Measurements from ENCODE around the gene CXCR3.

Gene CXCR3

DNA sequence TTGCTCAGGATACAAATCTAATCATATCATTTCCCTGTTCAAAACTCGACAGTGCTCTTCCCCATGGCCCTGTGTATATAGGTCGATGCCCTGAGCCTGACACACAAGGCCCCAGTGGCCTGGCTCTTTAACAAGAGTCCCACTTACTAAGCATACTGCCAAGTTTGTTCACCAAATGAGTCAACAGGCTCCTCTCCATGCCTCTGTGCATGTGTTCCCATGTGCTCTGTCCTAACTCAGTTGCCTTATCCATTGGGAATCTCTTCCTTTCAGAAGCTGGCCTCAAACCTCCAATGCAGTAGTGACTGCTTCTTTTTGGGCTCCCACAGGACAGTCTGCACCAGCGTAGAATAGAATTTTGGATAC is 18.9 kb upstream of the CXCR3 start:
- no peak for DNase-seq (ENCODE audit: low read depth in 3 of 3, low spot score in 1 of 3)

DNA sequence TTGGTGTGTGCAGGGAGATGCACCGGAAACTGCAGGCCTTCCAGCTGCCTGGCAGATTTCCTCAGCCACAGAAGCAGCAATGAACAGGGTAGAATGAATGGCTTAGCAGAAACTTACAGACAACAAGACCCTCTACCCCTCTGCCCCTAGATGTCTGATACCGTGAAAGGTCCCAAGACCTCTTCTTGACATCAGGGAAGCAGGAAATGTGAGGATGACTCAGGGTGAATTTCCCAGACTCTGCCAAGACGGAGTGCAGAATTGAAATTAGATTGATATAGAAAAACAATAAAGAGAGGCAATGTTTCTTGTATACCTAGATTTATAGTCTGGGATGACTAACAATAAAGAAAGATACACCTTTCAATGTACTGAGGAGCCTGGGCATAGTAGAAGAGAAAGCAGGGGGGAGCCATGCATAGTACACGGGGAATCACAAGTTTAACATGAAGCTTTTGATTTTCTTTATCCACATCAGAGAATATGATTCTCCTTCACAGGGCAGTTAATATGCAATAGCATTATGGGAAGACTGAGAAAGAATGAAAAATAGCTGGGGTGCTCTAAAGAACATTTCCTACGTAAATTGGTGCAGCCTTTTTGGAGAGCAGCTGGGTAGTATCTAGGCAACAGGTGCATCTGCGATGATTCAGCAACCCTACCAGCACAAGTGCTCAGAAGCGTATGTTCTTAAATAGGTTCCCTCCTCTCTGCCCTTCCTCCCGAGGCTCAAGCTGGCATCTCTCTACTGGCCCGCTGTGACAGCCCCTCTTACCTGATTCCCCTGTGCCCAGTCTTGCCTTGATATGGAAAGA is 18.3 kb upstream of the CXCR3 start:
- no peak for DNase-seq (ENCODE audit: low read depth in 3 of 3, low spot score in 1 of 3)

DNA sequence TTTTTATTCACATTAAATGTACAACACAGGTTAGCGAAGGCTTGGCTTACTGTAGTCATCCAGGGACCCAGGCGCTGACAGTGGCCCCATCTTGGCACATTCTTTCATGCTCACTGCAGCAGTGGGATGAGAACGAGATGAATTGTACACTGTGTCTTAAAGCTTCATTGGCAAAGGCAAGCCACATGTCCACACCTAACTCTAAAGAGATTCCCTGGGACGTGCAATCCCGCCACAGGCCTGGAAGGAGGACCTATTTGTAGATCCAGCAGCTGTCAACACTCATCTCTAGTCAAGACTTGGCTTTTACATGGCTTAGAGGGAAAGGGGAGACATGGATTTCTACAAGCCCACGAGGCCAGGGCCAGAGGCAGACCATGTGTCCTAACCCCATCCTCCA is 16.1 kb upstream of the CXCR3 start:
- DNase-seq (ENCODE audit: low read depth in 3 of 3, low spot score in 1 of 3): no peak

DNA sequence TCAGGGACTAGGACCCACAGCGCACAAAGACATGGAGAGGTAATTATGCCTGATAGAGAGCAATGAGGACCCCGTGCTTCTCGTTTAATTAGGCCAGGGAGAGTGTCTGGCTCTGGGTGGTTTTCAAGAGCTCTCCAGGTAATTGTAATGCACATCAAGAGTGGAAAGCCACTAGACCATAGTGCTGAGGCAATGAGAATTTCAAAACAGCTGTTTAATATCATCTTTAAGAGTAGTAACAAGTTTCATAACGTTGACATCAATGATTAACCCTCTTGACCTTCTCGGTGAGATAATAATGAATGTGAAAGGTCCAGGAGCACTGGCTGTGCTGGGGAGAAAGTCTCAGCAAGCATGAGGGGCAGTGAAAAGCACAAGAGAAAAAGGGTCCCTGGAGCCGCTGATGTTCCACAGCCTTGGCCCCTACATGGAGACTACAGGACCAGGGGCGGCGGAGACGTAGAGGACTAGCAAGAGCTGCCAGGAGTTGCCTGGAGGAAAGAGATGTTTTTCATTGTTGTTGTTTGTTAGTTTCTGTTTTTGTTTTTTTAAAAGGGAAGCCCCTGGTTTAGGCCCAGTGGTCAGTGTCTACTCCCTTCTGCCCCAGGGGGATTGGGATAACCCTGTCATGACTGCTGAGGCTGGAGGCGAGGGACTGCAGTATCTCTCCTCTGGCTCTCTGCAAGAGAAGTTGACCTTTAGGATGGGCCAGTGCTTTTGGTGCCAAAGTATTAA is 14.8 kb upstream of the CXCR3 start:
- DNase-seq (ENCODE audit: low read depth in 3 of 3, low spot score in 1 of 3): no peak

DNA sequence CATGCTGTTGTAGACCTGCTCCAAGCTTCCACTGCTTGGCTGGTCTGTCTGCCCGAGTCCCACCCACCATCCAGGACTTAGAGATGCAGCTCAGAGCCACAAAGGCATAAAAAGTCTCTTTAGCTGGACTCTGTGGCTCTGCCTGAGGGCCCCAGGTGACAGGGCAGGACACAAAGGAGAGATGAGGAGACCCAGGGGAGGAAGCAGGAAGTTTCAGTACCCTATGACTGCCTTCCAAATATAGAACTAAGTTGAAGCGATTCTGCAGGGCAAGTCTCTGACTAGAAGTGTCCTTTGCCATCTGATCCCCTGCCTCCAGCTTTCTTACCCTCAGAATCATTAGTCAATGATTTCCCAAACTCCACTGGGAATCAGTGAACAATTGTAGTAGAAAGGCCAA is 11.2 kb upstream of the CXCR3 start:
- no peak for DNase-seq (ENCODE audit: low read depth in 3 of 3, low spot score in 1 of 3)

DNA sequence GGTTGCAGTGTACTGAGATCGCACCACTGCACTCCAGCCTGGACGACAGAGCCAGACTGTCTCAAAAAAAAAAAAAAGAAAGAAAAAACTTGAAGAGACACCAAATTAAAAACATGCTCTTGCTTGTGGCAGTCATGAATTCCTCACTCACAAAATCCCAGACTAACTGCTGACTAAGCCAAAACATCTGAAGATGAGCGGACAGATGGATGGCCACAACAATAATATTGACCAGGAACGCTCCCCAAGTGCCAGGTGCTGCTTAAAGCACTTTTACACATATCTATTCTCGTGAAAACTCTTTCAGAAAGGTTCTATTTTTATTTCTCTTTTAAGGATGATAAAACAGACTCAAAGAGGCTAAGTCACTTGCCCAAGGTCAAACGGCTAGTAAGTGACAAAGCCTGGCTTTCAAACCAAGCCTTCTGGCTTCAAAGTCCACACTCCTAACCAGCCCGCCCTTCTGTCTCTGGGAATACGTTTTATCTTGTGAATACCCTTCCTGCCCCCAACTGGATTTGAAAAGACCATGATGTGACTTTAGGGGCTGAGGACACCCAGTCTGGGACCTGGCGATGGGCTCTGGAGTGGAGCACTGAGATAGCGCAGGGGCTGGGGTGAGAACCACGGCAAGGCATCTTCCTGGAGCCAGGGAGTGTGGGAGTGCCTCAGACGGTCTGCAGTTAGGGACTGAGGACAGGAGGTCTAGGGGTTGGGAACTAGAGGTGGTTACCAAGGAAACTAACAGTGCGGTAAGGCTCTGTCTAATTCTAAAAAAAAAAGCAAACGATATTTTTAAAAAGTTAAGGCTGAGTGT is 9.5 kb upstream of the CXCR3 start:
- no peak for DNase-seq (ENCODE audit: low read depth in 3 of 3, low spot score in 1 of 3)

DNA sequence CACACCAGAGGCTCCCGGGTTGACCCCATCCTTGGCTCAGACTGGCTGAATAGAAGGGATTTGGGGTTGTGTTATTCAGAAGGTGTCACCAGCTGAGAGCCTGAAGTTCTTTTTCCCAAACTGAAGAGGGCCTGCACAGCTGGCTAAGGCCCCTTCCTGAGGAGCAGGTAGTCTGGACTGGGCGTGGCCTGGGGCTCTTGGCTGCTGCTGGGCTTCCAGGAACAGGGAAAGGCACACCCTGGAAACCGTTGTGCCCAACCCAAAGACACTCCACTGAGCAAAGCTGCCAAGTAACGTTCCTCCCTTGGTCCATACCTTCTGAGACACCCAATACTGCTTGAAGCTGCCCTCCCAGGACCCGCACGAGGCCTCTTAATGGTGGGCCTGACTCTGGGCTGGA is 8.3 kb upstream of the CXCR3 start:
- no peak for DNase-seq (ENCODE audit: low read depth in 3 of 3, low spot score in 1 of 3)

DNA sequence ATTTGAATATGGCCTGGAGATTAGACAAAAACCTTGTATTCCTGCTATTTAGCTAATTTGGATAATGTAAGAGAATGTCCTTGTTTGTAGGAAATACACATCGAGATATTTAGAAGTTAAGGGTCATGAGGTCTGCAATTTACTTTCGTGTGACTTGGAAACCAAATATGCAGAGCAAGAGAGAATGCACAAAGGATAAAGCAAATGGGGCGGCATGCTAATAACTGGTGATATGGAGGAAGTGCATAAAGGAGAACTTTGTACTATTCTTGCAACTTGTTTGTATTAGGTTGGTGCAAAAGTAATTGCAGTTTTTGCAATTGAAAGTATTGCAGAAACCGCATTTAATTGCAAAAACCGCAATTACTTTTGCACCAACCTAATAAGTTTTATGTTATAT is 7.2 kb upstream of the CXCR3 start:
- no peak for DNase-seq (ENCODE audit: low read depth in 3 of 3, low spot score in 1 of 3)

DNA sequence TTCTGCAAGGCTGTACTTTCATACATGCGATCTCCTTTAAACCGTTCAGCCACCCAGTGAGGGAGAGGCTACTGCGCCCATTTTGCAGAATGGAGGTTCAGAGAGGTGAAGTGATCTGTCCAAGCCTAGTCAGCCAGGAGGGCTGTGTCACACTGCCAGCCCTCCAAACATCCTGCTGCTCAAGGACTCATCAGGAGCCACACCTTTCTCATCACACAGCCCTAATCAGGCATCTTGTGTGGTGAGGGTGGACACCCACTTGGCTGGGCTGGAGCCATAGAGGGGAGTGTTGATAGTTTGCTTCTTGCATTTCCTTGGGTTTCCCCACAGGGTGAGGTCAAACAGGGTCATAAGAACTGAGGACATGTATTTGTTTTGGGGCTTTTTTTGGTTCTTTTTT is 5.4 kb upstream of the CXCR3 start:
- DNase-seq (ENCODE audit: low read depth in 3 of 3, low spot score in 1 of 3): no peak

DNA sequence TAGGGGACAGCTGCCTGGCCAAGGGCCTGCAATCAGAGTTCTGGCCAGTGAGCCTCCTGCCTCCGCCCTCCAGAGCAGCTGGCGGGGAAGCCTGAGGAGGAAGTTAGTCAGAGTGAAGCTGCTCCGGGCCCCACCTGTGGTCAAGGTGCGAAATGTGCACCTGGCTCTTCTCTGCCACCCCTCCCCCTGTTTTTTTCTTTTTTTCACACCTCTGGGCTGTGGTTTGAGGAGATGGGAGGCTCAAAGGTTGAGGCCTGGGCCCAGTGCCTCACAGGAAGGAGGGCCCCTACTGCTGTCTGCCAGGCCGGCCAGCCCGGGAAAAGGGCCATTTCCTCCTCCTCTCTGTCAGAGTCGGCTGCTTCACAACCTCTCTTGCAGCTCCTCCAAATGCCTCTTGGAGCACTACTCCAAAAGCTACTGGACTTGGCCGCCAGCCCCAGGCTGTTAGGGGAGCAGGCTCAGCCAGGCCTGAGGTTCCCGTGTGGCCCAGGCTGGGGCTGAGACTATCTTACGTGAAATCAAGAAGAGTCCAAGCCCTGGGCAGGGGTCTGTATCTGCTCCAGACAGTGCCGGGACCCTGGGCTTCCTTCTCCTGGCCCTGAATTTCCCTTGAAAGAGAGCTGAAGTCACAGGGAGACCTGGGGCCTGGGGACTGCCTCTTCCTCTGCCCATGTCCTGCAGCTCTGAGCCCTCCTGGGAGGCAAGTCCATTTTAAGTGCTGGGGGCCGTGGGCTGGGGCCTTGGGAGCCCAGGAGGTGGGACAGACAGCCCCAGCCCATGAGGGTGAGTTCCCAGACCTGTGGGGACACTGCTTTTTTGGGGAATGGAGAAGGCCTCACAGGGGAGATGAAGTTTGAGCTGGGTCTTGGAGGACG is 4.5 kb upstream of the CXCR3 start:
- peak in 2 of 3 donors; percentile 32 to 35 for DNase-seq (ENCODE audit: low read depth in 3 of 3, low spot score in 1 of 3)

DNA sequence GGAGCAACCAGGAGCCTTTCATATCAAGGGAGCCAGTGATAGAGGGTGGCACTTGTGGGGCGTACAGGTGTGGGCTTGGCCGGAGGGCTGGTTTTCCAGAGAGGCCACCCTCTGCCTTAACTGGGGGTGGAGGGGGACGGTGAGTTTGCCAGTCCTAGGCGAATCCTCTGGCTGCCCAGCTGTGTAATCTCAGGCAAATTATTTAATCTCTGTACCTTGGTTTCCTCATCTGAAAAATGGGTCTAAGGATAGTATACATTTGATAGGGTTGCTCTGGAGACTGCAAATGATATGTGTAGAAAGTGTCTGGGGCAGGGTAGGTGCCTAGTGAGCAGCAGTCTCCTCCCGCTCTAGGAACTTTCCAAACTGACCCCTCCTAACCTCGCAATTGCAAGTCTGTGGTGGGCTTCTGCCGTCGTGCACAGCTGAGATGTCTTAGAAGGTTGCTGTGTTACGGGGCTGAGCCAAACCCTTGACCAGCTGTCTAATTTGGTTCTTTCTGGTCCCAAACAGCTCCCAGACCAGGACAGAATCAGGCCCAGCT is 3.8 kb upstream of the CXCR3 start:
- DNase-seq (ENCODE audit: low read depth in 3 of 3, low spot score in 1 of 3): no peak

DNA sequence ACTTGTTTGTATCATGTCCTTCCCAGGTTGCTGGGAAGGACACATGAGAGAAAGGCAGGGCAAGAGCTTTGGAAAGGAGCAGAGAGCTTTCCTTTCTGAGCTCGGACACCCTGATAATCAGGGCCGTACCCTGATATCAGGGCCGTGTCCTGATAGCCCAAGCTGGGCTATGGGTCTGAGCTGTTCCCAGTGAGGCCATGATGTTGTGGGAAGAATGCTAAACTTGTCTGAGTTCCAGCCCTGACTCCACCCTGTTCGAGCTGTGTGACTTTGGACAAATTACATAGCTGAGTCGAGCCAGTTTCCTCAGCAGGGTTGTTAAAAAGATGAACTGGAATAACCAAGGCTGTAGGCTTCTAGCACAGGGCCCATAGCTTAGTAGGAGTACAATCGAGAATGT is 3.3 kb upstream of the CXCR3 start:
- DNase-seq (ENCODE audit: low read depth in 3 of 3, low spot score in 1 of 3): no peak

DNA sequence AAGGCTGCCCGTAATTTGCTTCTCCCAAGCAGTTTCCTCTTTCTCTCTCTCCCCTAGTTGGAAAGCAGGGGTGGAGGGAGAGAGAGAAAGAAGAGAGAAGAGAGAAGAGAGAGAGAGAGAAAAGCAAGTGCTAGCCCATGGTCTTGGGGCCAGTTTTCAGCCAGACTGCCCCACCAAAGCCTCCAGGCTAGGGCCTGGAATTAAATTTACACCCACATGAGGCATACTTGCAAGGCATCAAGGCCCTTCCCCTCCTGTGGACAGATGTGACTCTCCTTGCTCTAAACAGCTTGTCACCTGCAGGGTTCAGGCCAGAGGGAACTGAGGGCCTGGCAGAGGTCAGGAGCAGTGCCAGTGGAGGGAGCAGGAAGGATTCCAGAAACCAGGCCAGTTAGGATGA is 1.7 kb upstream of the CXCR3 start:
- DNase-seq (ENCODE audit: low read depth in 3 of 3, low spot score in 1 of 3): no peak

DNA sequence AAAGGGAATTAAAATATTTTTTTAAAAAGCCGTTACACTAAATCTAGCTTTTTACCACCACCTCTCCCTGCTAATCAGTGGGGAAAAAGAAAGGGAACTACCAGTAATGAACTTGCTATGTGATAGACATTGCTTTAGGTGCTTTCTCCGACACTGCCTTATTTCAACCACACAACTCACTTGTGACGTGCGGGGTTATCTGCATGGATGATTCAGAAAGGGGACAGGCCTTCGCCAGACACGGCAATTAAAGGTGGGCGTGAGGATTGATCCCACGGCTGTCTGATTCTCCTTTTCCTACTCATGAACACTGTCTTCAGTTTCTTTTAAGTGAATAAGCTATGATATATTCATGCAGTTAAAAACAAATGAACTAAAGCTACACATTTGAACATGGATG is 882 bp upstream of the CXCR3 start:
- DNase-seq (ENCODE audit: low read depth in 3 of 3, low spot score in 1 of 3): peak in 1 of 3 donors; percentile 20

DNA sequence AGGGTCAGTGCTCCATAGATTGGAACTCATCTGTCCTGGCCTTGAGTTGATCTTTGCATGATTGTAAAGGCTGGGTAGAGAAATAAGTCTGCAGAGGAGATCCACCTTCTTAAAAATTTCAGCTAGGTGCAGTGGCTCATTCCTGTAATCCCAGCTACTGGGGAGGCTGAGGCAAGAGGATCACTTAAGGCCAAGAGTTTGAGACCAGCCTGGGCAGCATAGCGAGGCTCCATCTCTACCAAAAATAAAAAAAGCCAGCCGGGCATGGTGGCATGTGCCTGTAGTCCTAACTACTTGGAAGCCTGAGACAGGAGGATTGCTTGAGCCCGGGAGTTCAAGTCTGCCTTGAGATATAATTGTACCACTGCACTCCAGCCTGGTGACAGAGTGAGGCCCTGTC is 476 bp upstream of the CXCR3 start:
- no peak for DNase-seq (ENCODE audit: low read depth in 3 of 3, low spot score in 1 of 3)

DNA sequence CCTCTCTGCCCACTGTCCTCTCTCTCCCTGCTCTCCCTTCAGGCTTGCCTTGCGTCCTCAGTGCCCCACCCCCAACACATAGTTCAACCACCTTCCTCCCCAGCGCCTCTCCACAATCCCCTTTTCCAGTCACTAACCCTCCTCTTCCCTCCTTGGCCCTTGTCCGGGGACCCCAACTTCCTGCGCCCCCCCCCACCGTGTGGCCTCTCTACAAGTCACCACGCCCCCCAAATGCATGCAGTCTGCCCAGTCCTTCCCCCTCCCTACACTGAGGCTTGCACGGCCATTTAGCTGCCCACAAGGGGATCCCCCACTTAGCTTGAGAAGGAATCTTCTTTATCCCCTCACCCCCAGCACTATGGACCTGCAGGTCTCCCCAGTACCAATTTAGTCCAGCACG is 569 bp downstream of the CXCR3 start:
- no peak for DNase-seq (ENCODE audit: low read depth in 3 of 3, low spot score in 1 of 3)

DNA sequence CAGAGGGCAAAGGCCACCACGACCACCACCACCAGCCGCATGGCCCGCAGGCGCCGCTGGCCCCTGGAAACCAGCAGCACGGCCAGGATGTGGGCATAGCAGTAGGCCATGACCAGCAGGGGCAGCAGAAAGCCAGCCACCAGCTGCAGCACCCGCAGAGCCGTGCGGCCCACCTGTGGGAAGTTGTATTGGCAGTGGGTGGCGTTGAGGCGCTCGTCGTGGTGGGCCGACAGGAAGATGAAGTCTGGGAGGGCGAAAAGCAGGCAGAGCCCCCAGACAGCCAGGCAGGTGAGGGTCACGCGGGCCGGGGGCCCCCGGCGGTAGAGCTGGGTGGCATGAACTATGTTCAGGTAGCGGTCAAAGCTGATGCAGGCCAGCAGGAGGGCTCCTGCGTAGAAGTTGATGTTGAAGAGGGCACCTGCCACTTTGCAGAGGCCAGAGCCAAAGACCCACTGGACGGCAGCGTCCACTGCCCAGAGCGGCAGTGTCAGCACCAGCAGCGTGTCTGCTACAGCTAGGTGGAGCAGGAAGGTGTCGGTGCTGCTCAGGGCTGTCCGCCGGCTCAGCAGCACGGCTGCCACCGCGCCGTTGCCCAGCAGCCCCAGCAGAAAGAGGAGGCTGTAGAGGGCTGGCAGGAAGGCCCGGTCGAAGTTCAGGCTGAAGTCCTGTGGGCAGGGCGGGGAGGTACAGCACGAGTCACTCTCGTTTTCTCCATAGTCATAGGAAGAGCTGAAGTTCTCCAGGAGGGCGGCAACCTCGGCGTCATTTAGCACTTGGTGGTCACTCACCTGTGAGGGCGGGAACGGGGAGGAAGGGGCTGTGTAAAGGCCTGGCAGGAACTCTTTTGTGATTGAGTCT is 1.4 kb downstream of the CXCR3 start:
- no peak for DNase-seq (ENCODE audit: low read depth in 3 of 3, low spot score in 1 of 3)

DNA sequence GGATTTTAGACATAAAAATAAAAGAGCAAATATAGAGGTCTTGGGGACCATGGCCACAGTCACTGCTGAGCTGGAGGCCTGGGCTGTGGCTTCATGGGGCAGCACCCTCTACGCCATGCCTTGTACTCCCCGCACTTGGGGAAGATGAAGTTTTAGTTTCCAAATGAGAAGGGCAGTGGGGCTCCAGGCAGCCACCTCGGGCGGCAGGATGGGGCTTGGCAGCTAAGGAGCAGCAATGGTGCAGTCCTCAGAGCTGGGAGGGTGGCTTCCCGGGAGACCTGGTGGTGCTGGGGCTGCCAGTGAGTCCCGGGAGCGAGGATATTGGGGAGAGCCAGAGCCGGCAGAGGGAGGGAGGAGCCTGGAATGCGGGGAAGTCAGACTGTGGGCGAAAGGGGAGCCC is 2.4 kb downstream of the CXCR3 start:
- no peak for DNase-seq (ENCODE audit: low read depth in 3 of 3, low spot score in 1 of 3)

DNA sequence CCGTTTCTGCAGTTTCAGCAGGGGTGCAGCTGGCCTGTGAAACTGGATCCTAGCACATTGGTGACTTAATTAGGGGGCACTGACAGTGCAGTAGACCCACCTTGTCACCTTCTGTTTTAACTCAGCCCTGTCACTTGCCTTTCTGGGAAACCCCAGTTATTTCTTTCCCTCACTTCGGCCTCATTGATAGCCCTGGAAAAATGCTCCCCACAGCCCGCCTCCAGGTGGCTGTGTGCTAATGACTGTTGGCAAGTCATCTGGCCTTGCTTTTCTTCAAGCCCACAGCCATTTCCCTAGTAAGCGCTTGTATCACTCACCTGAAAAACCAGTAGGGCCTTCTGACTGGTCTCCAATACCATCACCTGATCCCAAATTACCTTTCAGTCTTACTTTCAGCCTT is 3.3 kb downstream of the CXCR3 start:
- no peak for DNase-seq (ENCODE audit: low read depth in 3 of 3, low spot score in 1 of 3)

DNA sequence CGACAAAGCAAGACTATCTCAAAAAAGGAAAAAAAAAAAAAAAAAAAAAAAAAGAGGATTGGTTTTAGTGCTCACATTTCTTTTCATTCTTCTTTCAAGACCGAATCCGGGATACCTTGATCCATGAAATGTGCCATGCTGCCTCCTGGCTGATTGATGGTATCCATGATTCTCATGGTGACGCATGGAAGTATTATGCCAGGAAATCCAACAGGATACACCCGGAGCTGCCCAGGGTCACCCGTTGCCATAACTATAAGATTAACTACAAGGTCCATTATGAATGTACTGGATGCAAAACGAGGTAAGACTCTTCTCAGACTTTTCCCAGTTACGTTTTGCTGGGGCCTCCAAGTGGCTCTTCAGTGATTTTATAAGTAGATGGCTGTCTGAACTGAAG is 6.1 kb downstream of the CXCR3 start:
- DNase-seq (ENCODE audit: low read depth in 3 of 3, low spot score in 1 of 3): no peak

All from stimulated activated CD4-positive, alpha-beta T cell treated with anti-CD3 and anti-CD28 coated beads, TNF-alpha, amount 100 ng/mL, for 1 hour (primary cell).